Sigmoid colon (tissue), 4 donors: ENCODE results near the gene KRTAP9-7.

Experiments used
- EP300 ChIP-seq, 4 donors: sonication (generic); formaldehyde crosslinking; IDR thresholded peaks; one replicate each; pipeline ENCODE4 v1.6.1; 2017; ENCODE audit warnings: antibody characterized with exemption in 4 of 4
- POLR2A ChIP-seq, 2 donors: fragments of 450-650 bp; IDR thresholded peaks; one replicate each; pipeline ENCODE4 v1.6.1; 2016; ENCODE audit warnings: antibody characterized with exemption in 2 of 2, mild to moderate bottlenecking in 2 of 2, moderate library complexity in 2 of 2
- TF ChIP-seq, protein P1 (sequence below), 4 experiments: fragments of 450-650 bp in 3 of 4; fragments of 200-600 bp in 1 of 4; IDR thresholded peaks; one replicate each; pipeline ENCODE4 v1.5.1; 2016 to 2019; ENCODE audit warnings: antibody characterized with exemption in 4 of 4, mild to moderate bottlenecking in 3 of 4, moderate library complexity in 2 of 4

GRCh38 chr17:41325611-41326010, 50.1 kb downstream of the KRTAP9-7 start:
- TF ChIP-seq POLR2A (IDR thresholded peaks at IDR 0.05) (no peak), EP300 (IDR thresholded peaks at IDR 0.05) (no peak)
- TF ChIP-seq, protein P1, sequence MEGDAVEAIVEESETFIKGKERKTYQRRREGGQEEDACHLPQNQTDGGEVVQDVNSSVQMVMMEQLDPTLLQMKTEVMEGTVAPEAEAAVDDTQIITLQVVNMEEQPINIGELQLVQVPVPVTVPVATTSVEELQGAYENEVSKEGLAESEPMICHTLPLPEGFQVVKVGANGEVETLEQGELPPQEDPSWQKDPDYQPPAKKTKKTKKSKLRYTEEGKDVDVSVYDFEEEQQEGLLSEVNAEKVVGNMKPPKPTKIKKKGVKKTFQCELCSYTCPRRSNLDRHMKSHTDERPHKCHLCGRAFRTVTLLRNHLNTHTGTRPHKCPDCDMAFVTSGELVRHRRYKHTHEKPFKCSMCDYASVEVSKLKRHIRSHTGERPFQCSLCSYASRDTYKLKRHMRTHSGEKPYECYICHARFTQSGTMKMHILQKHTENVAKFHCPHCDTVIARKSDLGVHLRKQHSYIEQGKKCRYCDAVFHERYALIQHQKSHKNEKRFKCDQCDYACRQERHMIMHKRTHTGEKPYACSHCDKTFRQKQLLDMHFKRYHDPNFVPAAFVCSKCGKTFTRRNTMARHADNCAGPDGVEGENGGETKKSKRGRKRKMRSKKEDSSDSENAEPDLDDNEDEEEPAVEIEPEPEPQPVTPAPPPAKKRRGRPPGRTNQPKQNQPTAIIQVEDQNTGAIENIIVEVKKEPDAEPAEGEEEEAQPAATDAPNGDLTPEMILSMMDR (IDR thresholded peaks at IDR 0.05): no peak
